OCI-M2 (cell line): ENCODE results near the gene GALNT14.

Experiments
- DNase-seq: peaks from one replicate; lab custom pipeline; 2025; ENCODE audit not compliant: unreplicated experiment; lab: John Stamatoyannopoulos, UW

Gene GALNT14

DNA sequence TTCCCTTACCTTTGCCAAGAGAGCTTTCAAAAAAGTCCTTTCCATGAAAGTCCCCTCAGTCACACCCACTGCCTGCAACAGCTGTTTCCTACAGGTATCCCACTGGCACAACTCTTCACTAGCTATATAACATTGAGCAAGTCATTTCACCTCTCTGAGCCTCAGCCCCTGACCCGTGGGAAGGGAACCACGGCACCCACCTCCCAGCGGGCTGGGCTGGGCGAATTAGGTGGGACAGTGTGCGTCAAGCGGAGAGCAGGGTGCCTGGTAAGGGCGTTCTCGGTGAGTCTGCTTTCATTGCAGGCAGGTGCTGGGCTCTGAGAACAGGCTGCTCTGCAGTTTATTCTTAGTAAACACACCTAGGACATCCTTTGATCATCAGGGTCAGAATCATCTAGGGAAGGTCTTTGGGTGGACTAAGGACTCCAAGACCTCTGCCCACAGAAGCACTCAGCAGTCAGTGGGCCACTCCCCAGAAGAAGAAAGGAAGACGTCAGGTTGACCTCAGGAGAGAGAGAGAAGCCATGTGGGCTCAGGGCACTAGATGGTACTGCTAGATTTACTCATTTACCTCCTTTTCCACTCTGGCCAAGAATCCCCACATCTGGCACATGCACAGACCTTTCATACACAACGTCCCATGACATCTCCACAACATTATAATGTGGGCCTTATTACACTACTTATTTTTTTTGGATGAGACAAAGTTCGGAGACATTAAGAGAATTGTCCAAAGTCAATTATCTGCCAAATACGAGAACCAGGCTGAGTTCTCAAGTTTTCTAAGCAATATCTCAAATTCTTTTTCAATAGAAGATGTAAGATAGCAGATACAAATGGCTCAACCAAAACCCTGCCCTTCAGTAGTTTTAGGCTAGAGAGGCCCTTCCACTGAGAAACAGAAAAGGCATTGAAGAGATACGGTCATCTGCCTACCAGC is 79.9 kb downstream of the GALNT14 start:
- DNase-seq = no peak

DNA sequence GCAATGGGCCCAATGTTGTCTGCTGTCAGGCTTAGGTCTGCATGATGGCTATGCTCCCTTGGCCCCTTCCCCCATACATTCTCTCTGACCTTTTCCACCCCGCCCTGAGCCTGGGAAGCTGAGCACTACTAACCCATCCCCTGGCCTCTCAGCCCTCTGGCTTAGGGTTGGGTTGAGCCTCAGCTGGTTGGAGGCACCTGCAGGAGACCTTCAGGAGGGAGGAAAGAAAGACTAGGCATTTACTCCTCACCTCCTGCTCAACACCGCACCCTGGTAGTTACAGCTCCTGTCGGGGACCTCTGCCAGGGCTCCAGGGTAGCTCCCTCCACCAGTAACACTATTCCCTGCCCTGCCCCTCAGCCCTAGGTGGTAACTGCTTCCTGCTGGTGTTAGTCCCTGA is 80.5 kb downstream of the GALNT14 start:
- DNase-seq = no peak

DNA sequence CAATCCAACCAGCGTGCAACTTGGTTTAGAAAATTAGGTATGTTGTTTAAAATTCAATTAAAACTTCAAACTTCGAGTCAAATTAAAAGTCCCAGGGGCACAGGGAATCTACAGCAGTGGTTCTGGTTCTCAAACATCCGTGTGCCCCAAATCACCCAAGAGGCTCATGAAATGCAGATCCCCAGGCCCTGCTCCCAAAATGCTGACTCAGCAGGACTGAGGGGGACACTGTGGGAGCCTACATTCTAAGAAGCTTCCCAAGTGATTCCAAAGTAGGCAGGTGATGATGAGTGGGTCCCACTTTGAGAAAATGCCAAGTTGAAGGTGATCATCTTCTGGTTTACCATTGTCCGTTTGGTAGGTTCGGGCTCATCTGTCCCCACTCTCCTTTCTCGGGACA is 82.3 kb downstream of the GALNT14 start:
- DNase-seq = no peak

DNA sequence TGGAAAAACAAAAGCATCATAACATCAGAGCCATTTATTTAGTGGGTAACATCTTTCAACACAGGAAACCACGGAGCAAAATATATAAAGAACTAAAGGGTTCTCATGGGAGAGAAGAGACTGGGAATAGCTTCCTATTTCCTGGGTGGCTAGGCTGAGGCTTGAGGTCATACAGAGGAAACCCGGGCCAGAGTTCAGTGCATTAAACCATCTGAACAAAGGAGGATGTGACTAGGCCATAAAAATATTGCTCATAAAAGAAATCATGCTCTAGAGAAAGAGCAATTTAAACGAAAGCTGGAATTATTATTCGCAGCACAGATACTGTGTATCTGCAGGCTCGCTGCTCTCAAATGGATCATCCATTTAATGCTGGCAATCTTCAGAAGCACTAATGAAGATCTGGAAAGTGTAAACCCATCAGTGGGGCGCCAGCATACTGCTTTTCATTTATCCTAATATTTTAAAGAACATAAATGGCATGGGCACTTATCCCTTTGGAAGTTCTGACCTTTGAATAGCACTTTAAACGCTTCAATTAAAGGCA is 83.3 kb downstream of the GALNT14 start:
- DNase-seq = no peak

DNA sequence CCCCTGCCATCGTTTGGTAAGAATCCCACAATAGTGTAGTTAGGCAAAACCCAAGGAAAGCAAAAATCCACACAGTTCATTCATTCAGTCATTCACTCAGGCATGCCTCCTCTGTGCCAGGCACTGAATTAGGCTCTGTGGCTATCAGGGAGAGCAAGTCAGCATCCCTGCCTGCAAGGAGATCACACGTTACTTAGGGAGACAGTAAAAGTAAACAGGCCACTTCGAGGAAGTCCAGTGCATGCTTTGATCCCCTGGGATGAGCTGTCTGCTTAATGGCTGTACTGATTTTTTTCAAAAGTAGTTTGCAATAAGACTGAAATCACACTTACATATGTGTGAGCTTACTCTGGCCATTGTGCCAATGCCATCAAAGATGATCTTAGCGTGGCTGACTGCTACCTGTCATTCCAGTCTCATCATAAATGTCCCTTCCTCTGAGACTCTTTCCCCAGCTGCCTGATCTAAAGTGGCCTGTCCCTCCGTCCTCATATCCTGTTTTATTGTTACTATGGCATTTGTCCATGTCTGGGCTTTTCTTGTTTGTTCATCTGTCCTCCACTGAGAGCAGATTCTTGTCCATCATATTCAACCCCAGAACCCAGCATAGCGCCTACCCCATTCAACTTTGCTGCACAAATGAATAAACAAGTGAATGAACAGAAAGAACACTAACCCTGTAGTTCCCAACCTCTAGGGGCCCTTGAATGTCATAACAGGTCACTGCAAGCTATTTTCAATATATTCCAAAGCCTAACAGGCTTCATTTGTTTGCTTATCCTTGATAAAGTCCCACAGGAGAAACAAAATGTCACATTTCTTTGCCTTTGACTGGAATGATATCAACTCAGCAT is 84.1 kb downstream of the GALNT14 start:
- DNase-seq = no peak

DNA sequence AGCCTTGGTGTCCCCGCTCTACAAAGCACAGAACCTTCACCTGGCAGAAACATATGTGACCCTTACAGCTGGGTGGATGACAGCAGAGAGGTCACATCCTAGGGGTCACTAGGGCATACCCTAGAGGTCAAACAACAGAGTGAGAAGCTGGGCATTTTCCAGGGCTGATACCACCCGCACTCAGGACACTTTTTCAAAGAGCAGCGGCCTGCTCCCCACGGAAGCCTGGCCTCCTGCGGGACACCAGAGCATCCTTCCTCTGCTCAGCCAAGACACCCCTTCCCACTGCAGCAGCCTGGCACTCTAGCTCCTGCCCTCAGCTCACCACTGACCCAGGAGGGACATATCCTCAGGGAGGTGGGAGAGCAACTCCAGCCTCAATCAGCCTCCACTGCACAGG is 86.0 kb downstream of the GALNT14 start:
- DNase-seq = no peak

DNA sequence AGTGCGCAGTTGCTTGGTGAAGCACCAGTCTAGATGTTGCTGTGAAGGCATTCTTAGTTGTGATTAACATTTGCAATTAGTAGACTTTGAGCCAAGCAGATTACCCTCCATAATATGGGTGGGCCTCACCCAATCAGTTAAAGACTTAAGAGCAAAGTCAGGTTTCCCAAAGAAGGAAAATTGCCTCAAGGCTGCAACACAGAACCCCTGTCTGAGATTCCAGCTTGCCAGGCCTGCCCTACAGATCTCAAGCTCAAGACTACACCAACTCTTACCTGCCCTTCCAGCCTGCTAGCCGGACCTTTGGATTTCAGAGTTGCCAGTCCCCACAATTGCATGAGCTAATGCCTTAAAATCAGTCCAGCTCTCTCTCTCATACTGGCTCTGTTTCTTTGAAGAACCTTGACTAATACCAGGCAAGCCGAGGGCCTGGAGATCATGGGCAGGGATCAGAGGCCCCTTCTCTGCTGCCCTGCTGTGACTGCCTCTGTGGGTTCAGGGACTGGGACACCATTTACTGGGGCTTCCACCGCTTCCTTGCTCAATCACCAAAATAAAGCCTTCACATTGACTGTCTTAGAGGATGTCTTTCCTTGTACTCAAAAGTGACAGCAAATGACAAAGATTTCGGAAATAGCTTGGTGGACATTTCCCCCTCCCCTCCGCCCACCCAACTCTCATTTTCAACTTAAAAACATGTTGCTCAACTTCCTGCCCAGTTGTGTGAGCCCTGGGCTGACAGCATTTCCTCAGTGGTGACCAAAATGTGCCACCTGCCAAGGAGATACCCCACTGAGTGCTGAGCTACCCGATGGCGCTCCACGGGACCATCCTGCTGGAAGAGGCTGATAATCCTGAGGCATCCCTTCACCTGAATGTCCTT is 86.7 kb downstream of the GALNT14 start:
- no peak for DNase-seq

DNA sequence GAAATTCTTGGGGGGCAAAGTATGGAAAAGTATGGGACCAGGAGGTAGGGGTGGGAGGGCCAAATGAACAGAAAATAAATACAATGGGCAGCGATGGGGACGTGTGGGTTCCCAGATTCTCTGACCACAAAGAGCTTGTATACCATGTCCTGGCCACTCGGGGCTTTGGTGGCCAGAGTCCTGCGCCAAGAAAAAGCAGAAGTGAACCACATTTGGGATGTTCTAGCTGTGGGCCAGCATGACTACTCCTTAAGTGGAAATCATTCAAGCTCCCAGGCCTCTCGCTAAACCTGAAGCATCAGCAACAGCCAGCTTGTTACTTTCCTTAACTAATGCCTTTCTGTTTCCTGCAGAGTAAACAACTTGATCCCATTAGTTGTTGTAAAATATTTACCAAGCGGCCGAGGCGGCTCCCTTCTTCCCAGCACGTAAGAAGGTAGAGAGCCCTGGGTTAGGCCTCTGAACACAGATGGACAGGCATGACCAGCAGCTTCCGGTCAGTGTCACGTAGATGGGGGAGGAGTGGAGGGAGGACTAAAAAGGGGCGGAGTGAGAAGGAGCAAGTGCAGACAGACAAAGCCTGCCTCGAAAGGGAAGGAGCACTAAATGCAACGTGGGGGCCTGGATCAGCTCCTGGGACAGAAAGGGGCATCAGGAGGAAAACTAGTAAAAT is 88.2 kb downstream of the GALNT14 start:
- DNase-seq = no peak

DNA sequence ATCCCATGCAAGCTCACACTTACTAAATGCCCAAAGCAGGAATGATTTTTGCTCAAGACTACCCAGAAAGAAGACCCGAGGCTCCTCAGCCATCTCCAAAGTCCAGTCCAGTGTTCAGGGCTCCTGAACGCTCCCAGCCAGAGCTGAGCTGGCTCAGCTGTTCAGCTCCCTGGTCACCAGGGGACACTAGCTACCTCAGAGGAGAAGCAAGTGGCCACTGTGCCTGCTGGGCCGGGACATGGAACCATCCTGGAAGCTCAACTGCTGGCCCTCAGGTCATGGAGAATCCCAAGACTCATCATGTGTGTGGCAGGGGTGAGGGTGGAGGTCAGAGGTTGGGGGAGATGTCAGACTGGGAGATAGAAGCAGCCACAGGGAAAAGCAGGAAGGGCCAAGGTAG is 89.0 kb downstream of the GALNT14 start:
- no peak for DNase-seq

DNA sequence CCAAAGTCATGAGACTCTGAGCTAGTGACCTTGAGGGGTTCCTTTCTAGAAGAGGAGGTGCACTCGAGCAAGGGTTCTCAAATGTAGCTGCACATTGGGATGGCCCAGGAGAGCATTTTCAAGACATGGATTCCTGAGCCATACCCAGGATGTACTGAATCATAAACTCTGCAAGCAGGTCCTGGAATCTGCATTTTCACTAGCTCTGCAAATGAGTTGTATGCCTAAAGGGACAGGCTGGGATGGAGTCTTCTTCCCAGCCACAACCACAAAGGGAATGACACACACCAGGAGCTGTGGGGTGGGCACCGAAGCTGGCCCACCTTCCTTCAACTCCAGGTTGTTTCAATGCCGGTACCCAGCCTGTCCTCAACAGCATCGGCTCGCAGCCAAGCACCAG is 90.6 kb downstream of the GALNT14 start:
- DNase-seq = no peak

DNA sequence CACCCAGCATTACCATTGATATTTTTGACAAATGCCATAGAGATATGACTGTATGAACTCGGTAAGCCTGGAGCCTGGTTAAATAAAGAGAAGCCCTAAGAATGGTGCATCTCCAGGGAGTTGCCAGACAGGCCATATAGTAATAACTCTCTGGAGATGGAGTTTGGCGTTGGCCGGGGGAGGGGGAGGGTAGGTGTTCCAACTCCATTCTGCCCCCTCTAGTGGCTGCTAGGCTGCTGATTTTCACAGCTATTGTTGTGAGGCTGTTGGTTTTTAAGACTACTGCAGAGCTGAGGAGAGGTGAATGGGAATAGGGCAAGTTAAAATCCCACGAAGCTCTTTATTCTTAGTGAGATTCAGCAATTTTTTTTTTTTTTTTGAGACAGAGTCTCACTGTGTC is 99.9 kb downstream of the GALNT14 start:
- no peak for DNase-seq

DNA sequence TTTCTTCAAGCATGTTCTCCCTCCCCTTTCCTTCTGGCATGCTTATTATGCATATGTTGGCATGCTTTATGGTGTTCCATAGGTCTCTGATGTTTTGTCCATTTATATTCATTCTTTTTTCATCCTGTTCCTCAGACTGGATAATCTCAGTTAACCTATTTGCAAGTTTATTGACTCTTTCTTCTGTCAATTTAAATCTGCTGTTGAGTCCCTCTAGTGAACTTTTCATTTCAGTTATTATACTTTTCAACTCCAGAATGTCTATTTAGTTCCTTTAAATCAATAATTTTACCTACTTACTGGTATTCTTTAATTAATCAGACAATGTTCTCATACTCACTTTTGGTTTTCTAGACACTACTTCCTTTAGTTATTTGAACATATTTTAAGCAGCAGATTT is 101.2 kb downstream of the GALNT14 start:
- DNase-seq = no peak

DNA sequence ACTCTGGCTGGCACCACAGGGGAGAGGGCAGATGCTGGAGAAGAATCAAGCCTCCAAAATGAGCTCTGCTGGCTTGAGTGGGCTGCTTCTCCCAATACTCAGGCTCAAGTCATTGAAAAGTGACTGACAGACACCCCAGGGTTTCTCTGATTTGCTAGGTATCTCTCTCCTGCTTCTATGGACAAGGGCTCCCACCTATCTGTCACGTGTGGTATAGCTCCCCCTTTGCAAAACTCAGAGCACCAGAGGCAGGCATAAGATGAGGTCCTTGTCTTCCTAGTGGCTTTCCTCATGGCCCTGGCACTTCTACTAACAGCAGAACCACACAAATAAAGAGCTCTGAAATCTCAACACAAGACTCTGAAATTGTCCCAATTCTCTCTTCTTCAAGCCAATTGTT is 105.2 kb downstream of the GALNT14 start:
- no peak for DNase-seq

DNA sequence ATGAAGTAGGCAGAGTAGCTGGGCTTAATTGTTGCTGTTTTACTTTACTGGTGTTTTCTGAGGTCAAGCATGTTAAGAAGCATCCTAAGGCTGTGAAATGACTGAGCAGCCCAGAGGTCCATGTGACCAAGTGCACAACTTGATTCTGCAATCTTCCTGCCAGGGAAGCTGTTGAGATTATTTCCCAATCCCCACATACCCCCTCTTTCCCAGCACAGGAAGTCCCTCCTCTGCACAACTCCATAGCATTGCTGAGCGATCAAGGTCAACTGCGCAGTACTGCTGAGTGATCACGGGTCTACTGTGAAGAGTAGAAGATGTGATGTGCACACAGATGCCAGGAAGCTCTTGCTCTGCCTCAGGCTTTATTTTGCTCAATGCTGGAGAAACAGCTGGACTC is 105.8 kb downstream of the GALNT14 start:
- no peak for DNase-seq

DNA sequence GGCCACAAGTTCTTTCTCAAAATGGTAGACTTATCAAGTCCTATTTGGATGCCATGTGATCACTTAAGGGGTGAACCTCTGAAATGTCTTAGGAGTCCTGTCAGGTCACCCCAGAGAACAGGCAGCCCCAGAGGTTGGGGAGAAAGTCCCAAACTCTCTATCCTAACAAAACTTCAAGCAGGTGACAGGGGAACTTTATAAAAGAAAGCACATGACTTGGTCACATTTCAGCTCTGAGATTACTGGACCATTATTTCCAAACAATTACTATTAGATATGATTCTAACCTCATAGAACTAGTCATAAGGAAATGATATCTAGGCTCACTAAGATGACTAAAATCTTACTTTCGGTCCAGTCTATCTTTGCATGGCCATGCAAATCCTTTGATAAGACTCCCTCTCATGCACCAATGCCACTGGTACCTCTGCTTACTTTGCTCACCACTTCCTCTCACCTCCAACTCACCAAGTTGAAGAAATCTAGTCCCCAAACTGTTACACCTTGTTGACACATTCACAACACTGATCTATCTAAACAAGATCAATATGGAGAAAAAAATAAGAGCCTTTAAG is 107.0 kb downstream of the GALNT14 start:
- DNase-seq = no peak

DNA sequence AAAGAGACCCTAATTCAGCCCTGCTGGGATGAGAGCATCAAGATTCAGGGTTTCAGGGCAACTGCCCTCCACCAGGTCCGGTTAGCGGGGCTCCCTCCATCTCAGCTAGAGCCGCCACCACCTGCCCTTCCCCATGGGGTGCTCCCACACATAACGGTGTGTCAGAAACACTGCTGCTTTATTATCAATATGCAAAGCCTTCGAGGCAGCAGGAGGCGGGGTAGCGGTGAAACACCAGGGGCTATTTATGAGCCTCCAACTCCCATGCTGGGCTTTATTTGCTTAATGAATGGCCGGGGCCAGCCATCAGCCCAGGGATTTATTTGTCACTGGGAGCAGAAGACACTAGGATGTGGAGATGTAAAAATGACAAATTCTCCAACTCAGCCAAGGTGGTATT is 109.8 kb downstream of the GALNT14 start:
- DNase-seq = no peak

DNA sequence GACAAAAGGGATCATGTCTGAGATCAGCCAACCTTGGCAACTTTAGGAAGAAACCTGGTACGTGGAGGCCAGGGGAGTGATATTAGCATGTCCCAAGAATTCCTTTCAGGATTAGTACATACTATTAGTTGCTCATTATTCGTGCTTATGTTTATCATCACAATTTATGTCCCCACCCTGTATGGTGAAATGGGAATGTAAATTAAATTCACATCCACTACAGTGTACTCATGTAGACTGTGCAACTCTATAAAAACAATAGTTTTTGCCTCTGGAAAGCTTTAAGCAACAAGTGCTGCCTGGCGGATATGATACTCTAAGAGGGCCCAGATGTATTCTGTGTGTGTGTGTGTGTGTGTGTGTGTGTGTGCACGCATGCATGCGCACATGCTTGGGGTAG is 110.7 kb downstream of the GALNT14 start:
- DNase-seq = no peak

DNA sequence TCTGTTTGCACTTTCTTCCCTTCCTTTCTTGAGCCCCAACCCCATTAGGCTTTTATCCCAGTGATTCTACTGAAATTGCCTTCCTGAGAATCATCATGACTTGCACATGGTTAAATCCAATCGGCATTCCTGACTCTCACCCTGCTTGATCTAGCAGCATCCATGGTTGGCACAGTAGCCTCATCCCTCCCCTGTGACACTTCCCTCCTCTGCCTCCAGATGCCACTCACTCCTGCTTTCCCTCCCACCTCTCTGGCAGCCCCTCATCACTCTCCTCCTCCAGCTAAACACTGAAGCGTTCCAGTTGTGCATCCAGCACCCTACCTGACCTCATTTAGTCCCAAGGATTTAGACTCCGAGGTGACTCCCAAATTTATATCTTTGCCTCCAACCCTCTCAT is 114.7 kb downstream of the GALNT14 start:
- DNase-seq = no peak

DNA sequence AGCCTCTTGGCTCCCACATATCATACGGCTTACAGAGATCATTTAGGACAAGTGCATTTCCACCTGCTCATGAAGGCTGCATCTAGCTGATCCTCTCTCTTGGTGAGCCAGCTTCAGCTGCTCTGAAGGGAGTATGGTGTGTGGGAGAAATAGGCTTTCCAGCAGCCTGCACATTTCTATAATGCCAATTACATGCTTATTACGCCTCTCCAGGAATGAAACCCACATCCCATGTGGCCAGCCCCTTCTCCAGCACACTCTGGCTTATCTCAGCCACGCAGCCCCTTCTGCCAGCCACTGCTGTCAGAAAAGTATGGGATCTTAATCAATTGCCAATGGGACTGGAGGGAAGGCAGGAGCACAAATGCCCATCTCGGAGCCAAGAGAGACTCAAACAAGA is 117.5 kb downstream of the GALNT14 start:
- no peak for DNase-seq

DNA sequence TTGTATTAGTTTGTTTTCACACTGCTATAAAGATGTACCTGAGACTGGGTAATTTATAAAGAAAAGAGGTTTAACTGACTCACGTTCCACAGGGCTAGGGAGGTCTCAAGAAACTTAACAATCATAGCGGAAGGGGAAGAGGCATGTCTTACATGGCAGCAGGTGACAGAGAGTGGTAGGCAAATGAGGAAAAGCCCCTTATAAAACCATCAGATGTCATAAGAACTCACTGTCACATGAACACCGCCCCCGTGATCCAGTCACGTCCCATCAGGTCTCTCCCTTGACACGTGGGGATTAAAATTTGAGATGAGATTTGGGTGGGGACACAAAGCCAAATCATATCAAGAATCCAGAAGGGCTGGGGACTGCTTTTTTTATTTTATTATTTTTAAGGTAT is 120.0 kb downstream of the GALNT14 start:
- no peak for DNase-seq
